ENCODE measurements around the gene NPAS3.

DNA sequence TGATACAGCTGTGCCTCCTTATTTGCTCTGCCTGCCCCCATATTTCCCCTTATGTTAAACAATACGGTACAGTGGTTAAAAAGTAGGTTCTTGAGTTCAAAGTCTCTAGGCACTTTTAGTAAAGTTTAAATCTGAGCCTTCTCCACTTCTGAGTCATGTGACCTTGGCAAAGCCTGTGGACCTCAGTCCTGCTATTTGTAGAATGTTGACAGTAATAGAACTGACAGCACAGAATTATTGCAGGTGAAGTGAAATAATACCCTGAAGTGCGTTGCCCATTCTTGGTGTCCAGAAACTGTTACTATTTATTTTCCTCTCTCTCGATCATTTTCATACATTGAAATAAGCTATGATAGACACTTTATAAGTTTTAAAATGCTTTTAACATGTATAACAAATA lies 512.5 kb downstream of the NPAS3 start:
- TF ChIP-seq, protein P1, sequence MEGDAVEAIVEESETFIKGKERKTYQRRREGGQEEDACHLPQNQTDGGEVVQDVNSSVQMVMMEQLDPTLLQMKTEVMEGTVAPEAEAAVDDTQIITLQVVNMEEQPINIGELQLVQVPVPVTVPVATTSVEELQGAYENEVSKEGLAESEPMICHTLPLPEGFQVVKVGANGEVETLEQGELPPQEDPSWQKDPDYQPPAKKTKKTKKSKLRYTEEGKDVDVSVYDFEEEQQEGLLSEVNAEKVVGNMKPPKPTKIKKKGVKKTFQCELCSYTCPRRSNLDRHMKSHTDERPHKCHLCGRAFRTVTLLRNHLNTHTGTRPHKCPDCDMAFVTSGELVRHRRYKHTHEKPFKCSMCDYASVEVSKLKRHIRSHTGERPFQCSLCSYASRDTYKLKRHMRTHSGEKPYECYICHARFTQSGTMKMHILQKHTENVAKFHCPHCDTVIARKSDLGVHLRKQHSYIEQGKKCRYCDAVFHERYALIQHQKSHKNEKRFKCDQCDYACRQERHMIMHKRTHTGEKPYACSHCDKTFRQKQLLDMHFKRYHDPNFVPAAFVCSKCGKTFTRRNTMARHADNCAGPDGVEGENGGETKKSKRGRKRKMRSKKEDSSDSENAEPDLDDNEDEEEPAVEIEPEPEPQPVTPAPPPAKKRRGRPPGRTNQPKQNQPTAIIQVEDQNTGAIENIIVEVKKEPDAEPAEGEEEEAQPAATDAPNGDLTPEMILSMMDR (IDR thresholded peaks at IDR 0.05), result no peak
- TF ChIP-seq POLR2A (IDR thresholded peaks at IDR 0.05), result no peak
